ACC112 (cell line): ENCODE results near the gene MRPL33.
A peak's percentile ranks its signal among the peaks of the same experiment; 100 is the strongest.

ENCODE experiments used
- H2AFZ ChIP-seq: fragments of 200-600 bp; sonication (generic); one replicate; pipeline ENCODE4 v1.6.0; 2017; ENCODE audit warnings: antibody characterized with exemption, low read length; ENCODE audit not compliant: unreplicated experiment
- H3K27ac ChIP-seq: fragments of 200-600 bp; sonication (generic); 2 replicates; pipeline ENCODE4 v1.5.1; 2014; ENCODE audit warnings: low read depth, mild to moderate bottlenecking, antibody characterized with exemption, low read length, moderate library complexity
- H3K27me3 ChIP-seq: fragments of 200-600 bp; sonication (generic); 2 replicates; pipeline ENCODE4 v1.6.1; 2014; ENCODE audit warnings: mild to moderate bottlenecking, antibody characterized with exemption, low read length, moderate library complexity, mixed read lengths; ENCODE audit not compliant: insufficient read depth
- H3K36me3 ChIP-seq: fragments of 200-600 bp; sonication (generic); 2 replicates; pipeline ENCODE4 v1.6.1; 2016; ENCODE audit warnings: mild to moderate bottlenecking, antibody characterized with exemption, low read length, moderate library complexity, mixed read lengths; ENCODE audit not compliant: insufficient read depth
- H3K4me1 ChIP-seq: fragments of 200-600 bp; sonication (generic); one replicate; pipeline ENCODE4 v1.6.1; 2016; ENCODE audit warnings: low read length, mixed read lengths; ENCODE audit not compliant: insufficient read depth, unreplicated experiment, control insufficient read depth
- H3K4me3 ChIP-seq: fragments of 200-600 bp; sonication (generic); 2 replicates; pipeline ENCODE4 v1.5.1; 2014; ENCODE audit warnings: mild to moderate bottlenecking, low read depth, low read length
- H3K79me2 ChIP-seq: fragments of 200-600 bp; sonication (generic); one replicate; pipeline ENCODE4 v1.6.0; 2016; ENCODE audit warnings: low read length; ENCODE audit not compliant: control insufficient read depth, unreplicated experiment, insufficient read depth

Gene MRPL33

DNA sequence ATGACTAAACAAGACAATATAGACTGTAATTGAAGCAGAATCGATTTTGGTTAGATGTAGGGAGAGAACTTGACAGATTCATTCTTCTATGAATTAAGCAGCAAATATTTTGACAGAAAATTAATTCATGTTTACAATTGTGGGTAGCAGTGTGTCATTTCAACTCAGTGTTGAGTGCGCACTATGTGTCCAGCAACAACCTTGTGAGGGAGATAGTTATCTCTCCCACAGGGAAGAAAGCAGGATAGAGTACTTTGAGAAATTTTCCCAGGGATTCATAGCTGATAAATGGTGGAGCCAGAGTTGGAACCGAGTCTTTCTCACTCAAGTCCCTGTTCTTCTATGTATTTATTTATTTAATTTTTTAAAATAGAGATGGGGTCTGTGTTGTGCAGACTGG, 5.2 kb downstream of the MRPL33 start:
- Histone ChIP-seq H3K4me3 (no peak overlapping the region), H3K27me3 (no peaks in the 10 kb centered on the region), H3K36me3 (peaks cover 12% of the 10 kb centered on the region), H2AFZ (no peak overlapping the region), H3K4me1 (peaks cover 35% of the 10 kb centered on the region), H3K27ac (peak overlapping the region; percentile 57; the same call in 1 of the 2 replicates), H3K79me2 (peaks cover 70% of the 10 kb centered on the region)

DNA sequence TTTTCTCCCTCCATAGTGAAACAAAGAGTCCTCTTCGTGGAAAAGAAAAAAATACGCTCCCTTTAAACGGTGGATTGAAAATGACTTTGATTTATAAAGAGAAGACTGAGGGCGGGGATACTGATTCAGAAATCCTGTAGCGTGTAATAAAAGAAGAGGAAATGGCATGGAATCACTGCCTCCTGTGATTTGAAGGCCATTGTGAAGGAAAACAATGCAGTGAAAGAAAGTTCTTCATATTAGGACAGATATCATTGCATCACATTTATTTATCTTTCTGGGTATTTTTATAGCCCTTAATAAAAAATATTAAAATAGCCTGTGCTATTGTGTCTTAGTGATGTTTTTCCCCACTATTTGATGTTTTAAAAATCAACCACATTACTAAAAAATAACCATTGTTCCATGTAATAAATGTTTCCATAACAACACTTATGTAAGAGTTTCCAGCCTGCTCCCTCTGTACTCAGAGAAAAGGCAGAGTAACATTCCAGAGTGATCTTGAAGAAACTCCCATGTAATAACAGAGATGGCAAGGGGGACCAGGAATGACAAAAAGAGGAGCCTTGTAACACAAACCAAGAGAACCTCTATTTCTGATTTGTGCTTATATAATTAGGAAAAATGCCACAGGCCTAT, 8.0 kb downstream of the MRPL33 start:
- H2AFZ ChIP-seq: no peak overlapping the region
- H3K27ac ChIP-seq: no peak overlapping the region
- no peak overlapping the region for H3K4me3 ChIP-seq
- peaks cover 9% of the 10 kb centered on the region for H3K36me3 ChIP-seq
- H3K4me1 ChIP-seq: peaks cover 15% of the 10 kb centered on the region
- peaks cover 42% of the 10 kb centered on the region for H3K79me2 ChIP-seq
- H3K27me3 ChIP-seq: no peaks in the 10 kb centered on the region

- Histone ChIP-seq H3K27ac (no peak overlapping the region), H3K4me3 (no peak overlapping the region), H3K36me3 (peaks cover 5% of the 10 kb centered on the region; the same call in 1 of the 2 replicates), H3K27me3 (no peaks in the 10 kb centered on the region), H3K79me2 (peaks cover 25% of the 10 kb centered on the region), H2AFZ (no peak overlapping the region), H3K4me1 (peaks cover 2% of the 10 kb centered on the region)
Measured at GRCh38 chr2:27781496-27781895, 10.0 kb downstream of the MRPL33 start.

DNA sequence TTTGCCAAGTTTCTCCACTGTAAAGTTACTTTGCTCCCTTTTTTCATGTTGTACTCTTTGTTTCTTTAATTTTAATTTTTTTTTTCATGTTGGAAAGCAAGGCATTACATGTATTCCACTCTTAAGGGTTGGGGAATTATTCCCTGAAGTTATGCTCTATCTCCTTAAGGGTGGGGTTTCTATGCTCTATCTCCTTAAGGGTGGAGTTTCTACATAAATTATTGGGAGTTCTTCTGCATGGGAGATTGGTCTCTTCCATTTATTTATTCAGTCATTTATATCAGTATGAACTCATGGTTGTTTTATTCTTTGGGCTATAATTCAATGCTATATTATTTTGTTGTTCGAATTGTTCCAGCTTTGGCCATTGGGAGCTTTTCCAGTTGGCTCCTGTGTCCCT, 11.2 kb downstream of the MRPL33 start:
- no peaks in the 10 kb centered on the region for H3K27me3 ChIP-seq
- H3K36me3 ChIP-seq: peaks cover 4% of the 10 kb centered on the region; the same call in 1 of the 2 replicates
- H3K4me1 ChIP-seq: no peaks in the 10 kb centered on the region
- H3K79me2 ChIP-seq: peaks cover 13% of the 10 kb centered on the region
- no peak overlapping the region for H2AFZ ChIP-seq
- no peak overlapping the region for H3K27ac ChIP-seq
- no peak overlapping the region for H3K4me3 ChIP-seq

- Histone ChIP-seq H3K27ac (no peak overlapping the region), H3K79me2 (no peaks in the 10 kb centered on the region), H3K4me3 (no peak overlapping the region), H3K4me1 (peaks cover 19% of the 10 kb centered on the region), H3K27me3 (no peaks in the 10 kb centered on the region), H3K36me3 (no peaks in the 10 kb centered on the region), H2AFZ (no peak overlapping the region)
Measured at GRCh38 chr2:27790796-27791195, 19.3 kb downstream of the MRPL33 start.

- Histone ChIP-seq H3K79me2 (no peaks in the 10 kb centered on the region), H3K4me1 (peaks cover 39% of the 10 kb centered on the region), H2AFZ (peak overlapping the region; percentile 57), H3K36me3 (no peaks in the 10 kb centered on the region), H3K27me3 (no peaks in the 10 kb centered on the region), H3K27ac (peak overlapping the region; percentile 54), H3K4me3 (no peak overlapping the region)
Measured at GRCh38 chr2:27792759-27793158, 21.2 kb downstream of the MRPL33 start.

- Histone ChIP-seq H2AFZ (no peak overlapping the region), H3K79me2 (no peaks in the 10 kb centered on the region), H3K27ac (peak overlapping the region; percentile 99)
Measured at GRCh38 chr2:27795093-27795834, 23.7 kb downstream of the MRPL33 start.

DNA sequence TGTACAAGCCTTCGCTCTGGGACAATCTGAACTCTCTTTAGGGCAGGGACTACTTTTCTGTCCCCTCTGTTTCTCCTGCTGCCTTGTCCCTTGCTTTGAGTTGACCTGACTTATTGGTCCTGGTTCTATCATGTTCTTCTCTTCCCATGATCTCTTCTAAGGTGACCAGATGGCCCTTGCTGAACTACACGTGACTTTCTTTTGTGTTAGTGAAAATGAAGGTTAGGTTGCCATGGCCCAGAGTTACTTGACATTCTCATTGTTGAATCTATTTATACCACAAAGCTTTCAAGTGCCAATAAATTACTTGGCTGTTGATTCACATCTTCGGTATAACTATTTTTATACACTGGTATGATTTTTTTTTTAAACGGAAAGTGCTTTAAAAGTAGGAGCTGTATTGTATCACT, 24.4 kb downstream of the MRPL33 start:
- no peak overlapping the region for H3K4me3 ChIP-seq
- no peaks in the 10 kb centered on the region for H3K36me3 ChIP-seq
- peaks cover 67% of the 10 kb centered on the region for H3K4me1 ChIP-seq
- H3K27me3 ChIP-seq: no peaks in the 10 kb centered on the region
- H3K27ac ChIP-seq: peak overlapping the region; percentile 99
- no peak overlapping the region for H2AFZ ChIP-seq
- H3K79me2 ChIP-seq: no peaks in the 10 kb centered on the region

More at GRCh38 chr2:27795093-27795834, 23.7 kb downstream of the MRPL33 start:
- no peaks in the 10 kb centered on the region for H3K27me3 ChIP-seq
- H3K36me3 ChIP-seq: no peaks in the 10 kb centered on the region
- H3K4me3 ChIP-seq: no peak overlapping the region
- H3K4me1 ChIP-seq: peaks cover 61% of the 10 kb centered on the region

GRCh38 chr2:27796791-27797765, 25.6 kb downstream of the MRPL33 start:
- Histone ChIP-seq H2AFZ (no peak overlapping the region), H3K4me3 (no peak overlapping the region), H3K36me3 (no peaks in the 10 kb centered on the region), H3K4me1 (peaks cover 70% of the 10 kb centered on the region), H3K27ac (peak overlapping the region; percentile 99), H3K79me2 (no peaks in the 10 kb centered on the region), H3K27me3 (no peaks in the 10 kb centered on the region)

DNA sequence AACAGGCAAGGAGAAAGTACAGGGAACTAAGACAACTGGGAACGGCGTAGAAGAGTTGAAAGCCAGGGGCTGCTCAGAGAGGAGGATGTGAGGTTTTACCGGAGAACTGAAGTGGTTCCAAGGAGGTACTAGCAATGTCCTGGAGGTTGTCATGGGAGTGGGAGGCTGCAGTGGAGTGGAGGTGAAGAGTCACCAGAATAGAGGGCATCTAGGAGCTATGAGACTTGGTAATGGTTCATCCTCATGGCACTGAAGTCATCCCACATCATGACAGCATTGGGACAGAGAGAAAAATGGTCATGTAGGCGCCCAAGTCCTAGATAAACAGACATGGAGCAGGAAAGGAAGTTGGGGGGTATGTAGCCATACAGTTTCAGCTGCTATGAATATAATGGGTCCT, 26.3 kb downstream of the MRPL33 start:
- no peak overlapping the region for H2AFZ ChIP-seq
- H3K27ac ChIP-seq: peak overlapping the region; percentile 99
- no peaks in the 10 kb centered on the region for H3K79me2 ChIP-seq
- H3K4me3 ChIP-seq: no peak overlapping the region
- H3K4me1 ChIP-seq: peaks cover 64% of the 10 kb centered on the region
- H3K36me3 ChIP-seq: no peaks in the 10 kb centered on the region
- no peaks in the 10 kb centered on the region for H3K27me3 ChIP-seq
